Keratinocyte (primary cell): ENCODE data around the gene RNF150.

Experiments used
- EZH2 ChIP-seq: IDR thresholded peaks from one replicate; pipeline ENCODE4 v1.6.1; 2012; ENCODE audit warnings: inconsistent platforms, mild to moderate bottlenecking, low read length, moderate library complexity
- TF ChIP-seq, protein P1 (sequence below), 3 experiments: IDR thresholded peaks in 1 of 3; conservative IDR thresholded peaks in 1 of 3; optimal IDR thresholded peaks in 1 of 3; 2 replicates in 2 of 3; 3 replicates in 1 of 3; pipeline versions ENCODE3 to v1.5.1; 2011; ENCODE audit warnings: low read length in 3 of 3, mild to moderate bottlenecking in 3 of 3, moderate library complexity in 2 of 3, control low read depth in 1 of 3, inconsistent platforms in 1 of 3; ENCODE audit not compliant: insufficient read depth in 2 of 3; ENCODE audit errors: extremely low read depth in 1 of 3

DNA sequence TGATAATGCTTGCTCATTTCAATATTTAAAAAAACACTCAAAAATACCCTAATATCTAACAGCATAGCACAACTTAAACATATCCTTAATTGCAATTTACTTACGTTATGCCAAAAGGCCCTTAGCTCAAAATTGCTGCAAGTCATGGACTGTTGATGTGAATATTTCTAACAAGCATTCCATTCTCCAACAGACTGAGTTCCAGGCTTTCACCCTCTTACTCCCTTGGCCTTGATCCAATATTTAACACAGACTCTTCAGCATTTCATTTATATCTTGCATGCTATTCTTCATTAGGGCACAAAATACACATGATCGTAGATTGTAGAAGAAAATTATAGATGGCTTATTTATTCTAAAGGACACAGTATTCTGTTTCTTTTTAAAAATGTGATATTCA, 96.5 kb downstream of the RNF150 start:
- TF ChIP-seq, protein P1, sequence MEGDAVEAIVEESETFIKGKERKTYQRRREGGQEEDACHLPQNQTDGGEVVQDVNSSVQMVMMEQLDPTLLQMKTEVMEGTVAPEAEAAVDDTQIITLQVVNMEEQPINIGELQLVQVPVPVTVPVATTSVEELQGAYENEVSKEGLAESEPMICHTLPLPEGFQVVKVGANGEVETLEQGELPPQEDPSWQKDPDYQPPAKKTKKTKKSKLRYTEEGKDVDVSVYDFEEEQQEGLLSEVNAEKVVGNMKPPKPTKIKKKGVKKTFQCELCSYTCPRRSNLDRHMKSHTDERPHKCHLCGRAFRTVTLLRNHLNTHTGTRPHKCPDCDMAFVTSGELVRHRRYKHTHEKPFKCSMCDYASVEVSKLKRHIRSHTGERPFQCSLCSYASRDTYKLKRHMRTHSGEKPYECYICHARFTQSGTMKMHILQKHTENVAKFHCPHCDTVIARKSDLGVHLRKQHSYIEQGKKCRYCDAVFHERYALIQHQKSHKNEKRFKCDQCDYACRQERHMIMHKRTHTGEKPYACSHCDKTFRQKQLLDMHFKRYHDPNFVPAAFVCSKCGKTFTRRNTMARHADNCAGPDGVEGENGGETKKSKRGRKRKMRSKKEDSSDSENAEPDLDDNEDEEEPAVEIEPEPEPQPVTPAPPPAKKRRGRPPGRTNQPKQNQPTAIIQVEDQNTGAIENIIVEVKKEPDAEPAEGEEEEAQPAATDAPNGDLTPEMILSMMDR (optimal IDR thresholded peaks at IDR 0.05 in 1 of 3, IDR thresholded peaks at IDR 0.05 in 1 of 3, conservative IDR thresholded peaks at IDR 0.05 in 1 of 3; ENCODE audit: extremely low read depth in 1 of 3, insufficient read depth in 2 of 3, low read length in 3 of 3) = no peak
- no peak for TF ChIP-seq EZH2
